ENCODE data around the gene SMAD5. TPM values are rescaled to one million over a fixed set of nuclear protein-coding genes. Genes with fewer than 3 reads are reported as not detected.

The SMAD5 gene
- total and polyA plus RNA-seq, 2 of the 4 experiments (the other 2 are of a cell fraction) = 37.4 to 101 TPM

DNA sequence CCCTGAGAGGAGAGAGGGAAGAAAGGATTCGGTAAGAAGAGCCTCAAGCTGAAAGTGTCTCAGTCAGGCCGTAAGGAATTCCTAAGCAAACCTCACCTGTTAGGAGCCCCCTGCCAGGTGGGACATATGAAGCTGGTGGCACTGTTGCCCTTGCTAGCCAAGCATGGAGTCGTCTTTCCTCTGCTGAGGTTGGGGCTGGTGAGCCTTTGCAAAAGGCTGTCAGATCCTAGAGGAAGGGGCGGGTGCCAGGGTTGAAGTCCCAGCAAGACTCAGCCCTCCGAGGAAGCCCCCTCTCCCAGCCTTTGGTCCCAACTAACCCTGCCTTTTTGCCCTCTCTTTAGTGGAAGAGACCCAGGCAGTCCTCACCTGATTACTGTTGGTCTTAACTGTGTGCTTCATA lies 65.8 kb downstream of the SMAD5 start:
- H4K8ac ChIP-seq (ENCODE audit: low read depth in 2 of 2, low read length in 2 of 2) = no peak overlapping the region
- no peak overlapping the region for H3K56ac ChIP-seq (ENCODE audit: extremely low read depth, insufficient read depth, low read length)
- H2BK5ac ChIP-seq (ENCODE audit: low read depth, low read length, poor library complexity, severe bottlenecking) = no peak overlapping the region
- no peaks in the 10 kb centered on the region for H3K36me3 ChIP-seq (ENCODE audit: control insufficient read depth, insufficient read depth, low read length)
- H3K27me3 ChIP-seq (ENCODE audit: control insufficient read depth, insufficient read depth, low read length) = peaks cover 48% of the 10 kb centered on the region
- no peak overlapping the region for H3K4ac ChIP-seq (ENCODE audit: low read depth, low read length)
- ATAC-seq (ENCODE audit: low read depth) (no peak), DNase-seq (no peak)
- H3K9ac ChIP-seq (ENCODE audit: low read depth, low read length) = no peak overlapping the region
- no peak overlapping the region for H4K91ac ChIP-seq (ENCODE audit: insufficient read depth, low read depth, low read length)
- H3K14ac ChIP-seq (replicated peaks; ENCODE audit: low read depth, low read length) = no peak overlapping the region
- no CpG with 5 or more reads among the region's 5 CpGs for WGBS, 2 experiments (ENCODE audit: extremely low coverage in 2 of 2, insufficient read length in 1 of 2)
- H4K5ac ChIP-seq (ENCODE audit: low read depth, low read length) = no peak overlapping the region
- ChIA-PET POLR2A (ENCODE audit: unreplicated experiment) (no interaction called here), CTCF (no interaction called here)
- no peaks in the 10 kb centered on the region for H3K9me1 ChIP-seq (ENCODE audit: insufficient read depth, low read length)
- dilution Hi-C loops (cut with HindIII; ENCODE audit: low sequenced_read_pairs, unreplicated experiment) = no loop called here
- H2AK9ac ChIP-seq (replicated peaks; ENCODE audit: low read depth, low read length, poor library complexity) = no peak overlapping the region
- no peaks in the 10 kb centered on the region for H3K9me3 ChIP-seq (ENCODE audit: control insufficient read depth, insufficient read depth, low read length)
- BruUV-seq (replicated peaks) = no TSS peak
- TF ChIP-seq MAZ (IDR thresholded peaks at IDR 0.05; ENCODE audit: borderline replicate concordance, low read depth, low read length) = no peak
- no peak overlapping the region for H3K27ac ChIP-seq (ENCODE audit: insufficient read depth, low read length)
- H3K18ac ChIP-seq (ENCODE audit: low read depth, low read length) = no peak overlapping the region
- no peaks in the 10 kb centered on the region; the same call in 1 of the 2 replicates for H3K4me1 ChIP-seq (ENCODE audit: control insufficient read depth, insufficient read depth, low read length)
- H2BK15ac ChIP-seq (ENCODE audit: low read depth, low read length) = no peak overlapping the region
- H2BK120ac ChIP-seq (ENCODE audit: low read depth, low read length) = no peak overlapping the region
- no peak overlapping the region for H2AFZ ChIP-seq (replicated peaks; ENCODE audit: low read length, poor library complexity)
- H4K20me1 ChIP-seq (ENCODE audit: insufficient read depth, low read length) = no peaks in the 10 kb centered on the region
- intact Hi-C loops (cut with micrococcal nuclease) = no loop called here
- no peaks in the 10 kb centered on the region for H3K79me1 ChIP-seq (ENCODE audit: low read depth in 1 of 2, low read length in 2 of 2)
- no peak overlapping the region for H3K4me3 ChIP-seq (ENCODE audit: insufficient read depth, low read depth, low read length)
- in situ Hi-C loops (cut with MboI; ENCODE audit: low sequenced_read_pairs) = no loop called here
- H2AK5ac ChIP-seq (ENCODE audit: low read depth, low read length) = no peak overlapping the region
- no peak overlapping the region for H3K4me2 ChIP-seq (ENCODE audit: low read depth, low read length)
- H2BK20ac ChIP-seq (ENCODE audit: low read depth, low read length) = no peak overlapping the region
- H3K23ac ChIP-seq (ENCODE audit: low read depth, low read length) = no peak overlapping the region
